OCI-LY7 (cell line): ENCODE measurements around the gene CDON. TPM values are rescaled to one million over a fixed set of nuclear protein-coding genes. Genes with fewer than 3 reads are reported as not detected.

Experiments used
- BruUV-seq: library from RNA; stranded (reverse); fragments of 400-500 nt; replicated peaks from 2 replicates; lab custom pipeline; 2021; lab: Mats Ljungman, UMichigan
- CTCF ChIA-PET: fragments of 300-600 bp; sonication (Branson Sonifier 250); formaldehyde crosslinking; loops from one replicate; lab custom pipeline; 2022; ENCODE audit warnings: antibody characterized with exemption; ENCODE audit not compliant: unreplicated experiment; lab: Charles Lee
- POLR2A ChIA-PET: fragments of 300-600 bp; sonication (Branson Sonifier 250); formaldehyde crosslinking; loops from one replicate; lab custom pipeline; 2022; ENCODE audit warnings: antibody characterized with exemption; lab: Charles Lee
- DNase-seq: peaks from one replicate; pipeline ENCODE4 v3.0.0-alpha.2; 2015; ENCODE audit warnings: low spot score
- H2AFZ ChIP-seq: fragments of 200-600 bp; sonication (generic), shearing (Covaris generic); 2 replicates; pipeline ENCODE4 v1.6.1; 2014; ENCODE audit warnings: mild to moderate bottlenecking, antibody characterized with exemption, low read length, moderate library complexity
- H3K27ac ChIP-seq: fragments of 200-600 bp; sonication (generic); 2 replicates; pipeline ENCODE4 v1.5.1; 2014; ENCODE audit warnings: mixed run types, low read depth, mild to moderate bottlenecking, moderate library complexity, low read length, inconsistent platforms; ENCODE audit not compliant: poor library complexity, severe bottlenecking
- H3K36me3 ChIP-seq: fragments of 200-600 bp; sonication (generic); 2 replicates; pipeline ENCODE4 v1.6.1; 2014; ENCODE audit warnings: mild to moderate bottlenecking, antibody characterized with exemption, low read length, moderate library complexity, mixed read lengths; ENCODE audit not compliant: insufficient read depth
- H3K4me1 ChIP-seq: fragments of 200-600 bp; sonication (generic); 2 replicates; pipeline ENCODE4 v1.5.1; 2014; ENCODE audit warnings: mild to moderate bottlenecking, low read length; ENCODE audit not compliant: insufficient read depth, poor library complexity, severe bottlenecking
- H3K4me2 ChIP-seq: fragments of 200-600 bp; sonication (generic); 2 replicates; pipeline ENCODE4 v1.6.1; 2014; ENCODE audit warnings: mild to moderate bottlenecking, low read length
- H3K4me3 ChIP-seq: fragments of 200-600 bp; sonication (generic); 2 replicates; pipeline ENCODE4 v1.5.1; 2014; ENCODE audit warnings: mild to moderate bottlenecking, low read depth, low read length; ENCODE audit not compliant: poor library complexity, severe bottlenecking
- H3K79me2 ChIP-seq: fragments of 200-600 bp; sonication (generic); 2 replicates; pipeline ENCODE4 v1.6.1; 2016; ENCODE audit warnings: low read depth, mild to moderate bottlenecking, low read length, moderate library complexity, mixed read lengths; ENCODE audit not compliant: insufficient read depth
- H3K9me2 ChIP-seq: fragments of 200-600 bp; sonication (generic); 2 replicates; pipeline ENCODE4 v1.6.1; 2016; ENCODE audit warnings: mild to moderate bottlenecking, low read length, mixed read lengths; ENCODE audit not compliant: insufficient read depth
- H3K9me3 ChIP-seq: fragments of 200-600 bp; sonication (generic); 2 replicates; pipeline ENCODE4 v1.6.1; 2014; ENCODE audit warnings: mild to moderate bottlenecking, mixed run types, low read length, mixed read lengths
- H4K20me1 ChIP-seq: fragments of 200-600 bp; sonication (generic); 2 replicates; pipeline ENCODE4 v1.6.1; 2014; ENCODE audit warnings: mild to moderate bottlenecking, antibody characterized with exemption, low read length, moderate library complexity, mixed read lengths; ENCODE audit not compliant: insufficient read depth
- CTCF ChIP-seq: fragments of 200-600 bp; sonication (generic); conservative IDR thresholded peaks from 2 replicates; pipeline ENCODE4 v1.5.1; 2014; ENCODE audit warnings: mild to moderate bottlenecking, antibody characterized with exemption, low read length, moderate library complexity, mixed read lengths
- EZH2phosphoT487 ChIP-seq: fragments of 200-600 bp; sonication (generic); IDR thresholded peaks from 2 replicates; pipeline ENCODE4 v1.6.1; 2018; ENCODE audit warnings: low read depth, borderline replicate concordance, mild to moderate bottlenecking, mixed run types, antibody characterized with exemption, low read length, moderate library complexity, mixed read lengths
- intact Hi-C: fragments of 100-400 bp; cut with micrococcal nuclease; formaldehyde crosslinking; loops from one replicate; pipeline ENCODE4 v1.10.0; 2022; ENCODE audit not compliant: unreplicated experiment
- total RNA-seq, 2 experiments: library from RNA; depleted of rRNA in 1 of 2; stranded (reverse); fragments of >200 nt in 1 of 2; shearing (Covaris generic) in 1 of 2; gene quantifications; 2 replicates each; pipeline ENCODE4 v1.2.3, GENCODE V29; 2014 to 2022

The CDON gene
- total RNA-seq, 2 experiments from 2014 or later = 1.5 to 2.5 TPM

GRCh38 chr11:126084608-126084912 lies 21.9 kb upstream of the CDON start:
- Histone ChIP-seq H3K4me3 (no peak overlapping the region), H3K4me2 (no peak overlapping the region), H3K9me2 (no peaks in the 10 kb centered on the region), H2AFZ (no peak overlapping the region), H3K9me3 (no peaks in the 10 kb centered on the region), H3K27ac (no peak overlapping the region), H3K79me2 (no peaks in the 10 kb centered on the region), H3K36me3 (no peaks in the 10 kb centered on the region), H4K20me1 (no peaks in the 10 kb centered on the region), H3K4me1 (no peaks in the 10 kb centered on the region)
- TF ChIP-seq EZH2phosphoT487 (no peak), CTCF (no peak)
- no TSS peak for BruUV-seq
- intact Hi-C loops = no loop called here
- DNase-seq = no peak
- ChIA-PET POLR2A (interaction anchor here (0.6 kb wide), 1 partner anchor 88 kb away, joined by 3 read pairs; no protein-coding TSS in a partner anchor), CTCF (no interaction called here)

GRCh38 chr11:126083829-126084607 lies 21.4 kb upstream of the CDON start:
- no peaks in the 10 kb centered on the region for H3K36me3 ChIP-seq
- BruUV-seq = no TSS peak
- no peaks in the 10 kb centered on the region for H3K9me3 ChIP-seq
- no peak overlapping the region for H2AFZ ChIP-seq
- no peak overlapping the region for H3K4me2 ChIP-seq
- peak; percentile 13 for DNase-seq
- no peak for TF ChIP-seq EZH2phosphoT487
- no peak for TF ChIP-seq CTCF
- H4K20me1 ChIP-seq = no peaks in the 10 kb centered on the region
- H3K79me2 ChIP-seq = no peaks in the 10 kb centered on the region
- intact Hi-C loops = no loop called here
- no peaks in the 10 kb centered on the region for H3K4me1 ChIP-seq
- POLR2A ChIA-PET = interaction anchor here (0.6 to 1.3 kb wide), 4 partner anchors 12 to 1778 kb away, joined by 3 to 5 read pairs (median 3); no protein-coding TSS in a partner anchor
- no peaks in the 10 kb centered on the region for H3K9me2 ChIP-seq
- CTCF ChIA-PET = no interaction called here
- H3K4me3 ChIP-seq = no peak overlapping the region
- H3K27ac ChIP-seq = no peak overlapping the region
